Esophagus squamous epithelium (tissue), 5 donors: ENCODE results near the gene ZNF26. TPM values are rescaled to one million over a fixed set of nuclear protein-coding genes. Genes with fewer than 3 reads are reported as not detected.
A peak's percentile ranks its signal among the peaks of the same experiment; 100 is the strongest.

Source experiments
- DNase-seq: peaks from one replicate; lab custom pipeline; 2025; lab: John Stamatoyannopoulos, UW
- H3K27ac ChIP-seq, 4 donors: fragments of 200-600 bp; sonication (generic); one replicate each; pipeline ENCODE4 v1.5.1; 2016 to 2019; ENCODE audit warnings: mild to moderate bottlenecking in 1 of 4
- H3K27me3 ChIP-seq, 4 donors: fragments of 200-600 bp; sonication (generic); 1 replicate in 3 of 4; 2 replicates in 1 of 4; pipeline versions ENCODE4 v1.5.1 to v1.6.0; 2017 to 2021; ENCODE audit warnings: antibody characterized with exemption in 1 of 4
- H3K36me3 ChIP-seq, 3 donors: fragments of 200-600 bp; sonication (generic); one replicate each; pipeline ENCODE4 v1.5.1; 2016 to 2019
- H3K4me1 ChIP-seq, 3 donors: fragments of 200-600 bp; sonication (generic); one replicate each; pipeline ENCODE4 v1.5.1; 2017 to 2019
- H3K4me3 ChIP-seq, 4 donors: fragments of 200-600 bp; sonication (generic); 1 replicate in 3 of 4; 2 replicates in 1 of 4; pipeline ENCODE4 v1.5.1; 2016 to 2019; ENCODE audit warnings: mild to moderate bottlenecking in 2 of 4, moderate library complexity in 1 of 4
- H3K9me3 ChIP-seq, 3 donors: fragments of 200-600 bp; sonication (generic); one replicate each; pipeline ENCODE4 v1.5.1; 2016 to 2019
- POLR2A ChIP-seq, 4 donors: fragments of 450-650 bp; IDR thresholded peaks; one replicate each; pipeline ENCODE4 v1.6.1; 2017; ENCODE audit warnings: antibody characterized with exemption in 4 of 4, mild to moderate bottlenecking in 4 of 4, moderate library complexity in 3 of 4
- WGBS, 2 donors: methylation state at CpG; one replicate each; pipeline ENCODE4 v1.1.5; 2018; 5-methylcytosine and 5-hydroxymethylcytosine counted together
- intact Hi-C: fragments of 100-400 bp; cut with DNase I; formaldehyde crosslinking; loops from one replicate; pipeline ENCODE4 v1.15.0; 2022
- total RNA-seq, 4 donors: library from RNA; depleted of rRNA; stranded (reverse); fragments of >200 nt; gene quantifications; one replicate each; pipeline ENCODE4 v1.1.0, GENCODE V29; 2016
- TF ChIP-seq, protein P1 (sequence below), 6 experiments: fragments of 450-650 bp in 4 of 6; fragments of 200-600 bp in 2 of 6; sonication (generic) in 2 of 6; IDR thresholded peaks; one replicate each; pipeline ENCODE4 v1.5.1; 2016 to 2019; ENCODE audit warnings: antibody characterized with exemption in 6 of 6, mild to moderate bottlenecking in 4 of 6, moderate library complexity in 4 of 6
- donor health status: DM: yes; HTN: yes; CAD: no.

The ZNF26 gene
- total RNA-seq, 4 donors from 2014 or later, result 2.7 to 17.9 (median 5.9) TPM

DNA sequence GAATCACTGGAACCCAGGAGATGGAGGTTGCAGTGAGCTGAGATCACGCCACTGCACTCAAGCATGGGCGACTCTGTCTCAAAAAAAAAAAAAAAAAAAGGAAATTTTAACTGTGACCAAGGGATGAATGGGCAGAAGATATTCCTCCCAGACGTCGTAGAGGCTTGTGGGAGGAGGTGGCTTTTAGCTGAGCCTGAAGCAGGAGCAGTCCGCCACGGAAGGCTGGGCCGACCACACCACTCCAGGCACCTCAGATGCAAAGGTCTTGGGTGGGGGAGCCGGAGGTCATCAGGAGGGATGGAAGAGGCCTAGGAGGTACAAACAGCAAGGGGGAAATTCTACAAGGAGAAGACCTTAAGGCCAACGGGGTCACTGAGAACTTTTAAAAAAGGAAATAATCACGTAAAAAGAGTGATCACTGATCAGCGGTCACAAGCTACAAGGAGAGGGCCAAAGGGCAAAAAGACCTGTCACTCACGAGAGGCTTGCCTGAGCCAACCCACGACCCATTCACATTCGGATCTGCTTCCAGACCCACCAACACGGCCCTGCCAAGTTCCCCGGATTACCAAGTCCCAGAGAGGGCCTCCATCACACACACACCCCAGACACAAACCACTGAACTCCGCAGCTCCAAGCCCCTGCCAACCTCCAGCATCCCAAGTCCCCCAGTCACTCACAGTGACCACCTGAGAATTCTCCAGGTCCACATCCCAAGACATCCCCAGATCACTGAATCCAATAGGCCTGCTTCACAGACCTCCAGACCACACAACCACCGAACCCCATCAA is 33.6 kb upstream of the ZNF26 start:
- TF ChIP-seq, protein P1, sequence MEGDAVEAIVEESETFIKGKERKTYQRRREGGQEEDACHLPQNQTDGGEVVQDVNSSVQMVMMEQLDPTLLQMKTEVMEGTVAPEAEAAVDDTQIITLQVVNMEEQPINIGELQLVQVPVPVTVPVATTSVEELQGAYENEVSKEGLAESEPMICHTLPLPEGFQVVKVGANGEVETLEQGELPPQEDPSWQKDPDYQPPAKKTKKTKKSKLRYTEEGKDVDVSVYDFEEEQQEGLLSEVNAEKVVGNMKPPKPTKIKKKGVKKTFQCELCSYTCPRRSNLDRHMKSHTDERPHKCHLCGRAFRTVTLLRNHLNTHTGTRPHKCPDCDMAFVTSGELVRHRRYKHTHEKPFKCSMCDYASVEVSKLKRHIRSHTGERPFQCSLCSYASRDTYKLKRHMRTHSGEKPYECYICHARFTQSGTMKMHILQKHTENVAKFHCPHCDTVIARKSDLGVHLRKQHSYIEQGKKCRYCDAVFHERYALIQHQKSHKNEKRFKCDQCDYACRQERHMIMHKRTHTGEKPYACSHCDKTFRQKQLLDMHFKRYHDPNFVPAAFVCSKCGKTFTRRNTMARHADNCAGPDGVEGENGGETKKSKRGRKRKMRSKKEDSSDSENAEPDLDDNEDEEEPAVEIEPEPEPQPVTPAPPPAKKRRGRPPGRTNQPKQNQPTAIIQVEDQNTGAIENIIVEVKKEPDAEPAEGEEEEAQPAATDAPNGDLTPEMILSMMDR (IDR thresholded peaks at IDR 0.05), result no peak
- no peak for TF ChIP-seq POLR2A (IDR thresholded peaks at IDR 0.05)
- intact Hi-C loops, result no loop called here
- Histone ChIP-seq H3K27ac (no peak overlapping the region), H3K4me3 (no peak overlapping the region), H3K36me3 (peaks cover 3 to 48% (median 11%) of the 10 kb centered on the region in 3 donors), H3K4me1 (peaks cover 0 to 24% (median 13%) of the 10 kb centered on the region in 3 donors), H3K9me3 (peaks cover 0 to 62% (median 62%) of the 10 kb centered on the region in 3 donors), H3K27me3 (no peaks in the 10 kb centered on the region)
- WGBS, 2 donors, result 95 to 98% methylated on average over 17 of the region's 18 CpGs
- DNase-seq, result no peak

DNA sequence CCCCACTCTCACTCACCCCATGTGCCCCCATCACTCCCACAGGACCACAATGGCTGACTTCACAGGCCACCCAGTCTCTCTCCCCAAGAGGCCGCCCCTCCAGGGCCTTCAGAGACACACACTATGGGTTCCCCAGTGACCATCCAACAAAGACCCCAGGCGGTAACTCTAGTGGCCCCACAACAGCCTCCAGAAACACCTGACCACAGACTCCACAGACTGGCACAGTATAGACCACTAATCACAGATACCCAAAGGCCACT is 33.1 kb upstream of the ZNF26 start:
- Histone ChIP-seq H3K27ac (no peak overlapping the region), H3K36me3 (peaks cover 2 to 43% (median 11%) of the 10 kb centered on the region in 3 donors), H3K4me3 (no peak overlapping the region), H3K4me1 (peaks cover 0 to 24% (median 13%) of the 10 kb centered on the region in 3 donors), H3K27me3 (no peaks in the 10 kb centered on the region), H3K9me3 (peaks cover 0 to 57% (median 57%) of the 10 kb centered on the region in 3 donors)
- intact Hi-C loops, result no loop called here
- WGBS, 2 donors, result 100% methylated on average over 1 of the region's 2 CpGs
- TF ChIP-seq, protein P1 (IDR thresholded peaks at IDR 0.05), result no peak
- TF ChIP-seq POLR2A (IDR thresholded peaks at IDR 0.05), result no peak
- DNase-seq, result no peak

DNA sequence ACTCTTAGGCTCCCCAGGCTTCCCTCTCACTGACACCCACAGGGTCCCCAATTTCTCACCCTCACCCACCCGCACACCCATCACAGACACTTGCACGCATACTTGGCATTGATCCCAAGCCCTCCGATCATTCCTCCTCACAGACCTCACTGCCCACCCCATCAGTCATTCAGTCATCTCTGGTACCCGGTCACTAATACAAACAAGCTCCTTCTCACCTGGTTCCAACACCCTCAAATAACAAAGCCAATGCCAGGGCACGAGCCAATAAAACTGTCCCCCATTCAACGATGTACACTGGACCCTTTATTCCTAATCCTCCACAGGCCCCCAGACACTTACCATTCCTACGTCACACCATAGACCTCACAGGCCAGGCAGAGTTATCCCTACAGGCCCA is 32.4 kb upstream of the ZNF26 start:
- H3K9me3 ChIP-seq, result peaks cover 0 to 55% (median 50%) of the 10 kb centered on the region in 3 donors
- H3K27me3 ChIP-seq, result no peaks in the 10 kb centered on the region
- intact Hi-C loops, result no loop called here
- H3K36me3 ChIP-seq, result peaks cover 0 to 36% (median 11%) of the 10 kb centered on the region in 3 donors
- 96 to 99% methylated on average over 7 of the region's 7 CpGs for WGBS, 2 donors
- no peak for DNase-seq
- H3K4me1 ChIP-seq, result peaks cover 0 to 24% (median 13%) of the 10 kb centered on the region in 3 donors
- H3K4me3 ChIP-seq, result no peak overlapping the region
- TF ChIP-seq, protein P1 (IDR thresholded peaks at IDR 0.05), result no peak
- TF ChIP-seq POLR2A (IDR thresholded peaks at IDR 0.05), result no peak
- H3K27ac ChIP-seq, result no peak overlapping the region

DNA sequence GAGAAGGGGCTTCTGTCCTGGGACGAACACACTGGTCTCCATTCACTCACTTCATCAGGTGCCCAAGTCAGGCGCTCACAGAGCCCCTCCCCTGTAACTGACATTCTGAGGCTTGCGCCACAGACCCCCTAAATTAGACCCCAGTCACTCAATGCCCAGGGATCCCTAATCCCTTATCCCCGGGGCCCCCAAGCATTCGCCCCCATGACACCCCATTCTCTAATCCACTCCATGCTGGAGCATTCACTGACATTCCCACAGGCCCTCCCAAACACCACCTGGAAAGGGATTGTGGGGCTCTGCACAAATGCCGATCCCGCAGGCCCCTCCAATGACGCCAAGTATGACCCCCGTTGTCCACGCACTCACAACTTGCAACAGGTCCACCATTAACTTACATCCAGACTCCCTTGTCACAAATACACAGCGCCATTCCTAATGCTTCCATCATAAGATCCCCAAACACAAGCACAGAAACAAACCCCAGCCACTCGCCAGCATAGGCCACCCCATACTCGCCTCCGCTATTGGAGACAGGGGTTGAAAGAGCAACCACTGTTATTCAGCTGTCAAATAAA is 31.6 kb upstream of the ZNF26 start:
- peaks cover 0 to 24% (median 13%) of the 10 kb centered on the region in 3 donors for H3K4me1 ChIP-seq
- peak overlapping the region in 3 of 4 donors; percentile 74 to 100 (median 91) for H3K4me3 ChIP-seq
- intact Hi-C loops, result no loop called here
- H3K9me3 ChIP-seq, result peaks cover 0 to 48% (median 42%) of the 10 kb centered on the region in 3 donors
- H3K27me3 ChIP-seq, result no peaks in the 10 kb centered on the region
- 86 to 87% methylated on average over 12 to 14 of the region's 14 CpGs for WGBS, 2 donors
- peak overlapping the region in 3 of 4 donors; percentile 88 to 94 (median 94) for H3K27ac ChIP-seq
- H3K36me3 ChIP-seq, result peaks cover 0 to 28% (median 6%) of the 10 kb centered on the region in 3 donors
- TF ChIP-seq POLR2A (IDR thresholded peaks at IDR 0.05), result no peak
- TF ChIP-seq, protein P1 (IDR thresholded peaks at IDR 0.05), result no peak
- DNase-seq, result no peak
